Parathyroid adenoma (tissue), 2 donors: ENCODE measurements around the gene WDPCP.

Source experiments
- H2AFZ ChIP-seq: fragments of 300-600 bp; sonication (generic); one replicate; pipeline ENCODE4 v1.7.0; 2017; ENCODE audit warnings: antibody characterized with exemption, mild to moderate bottlenecking
- H3K27ac ChIP-seq: fragments of 300-600 bp; sonication (generic); one replicate; pipeline ENCODE4 v1.7.0; 2017
- H3K27me3 ChIP-seq: fragments of 300-600 bp; sonication (generic); one replicate; pipeline ENCODE4 v1.7.0; 2017; ENCODE audit warnings: low read length; ENCODE audit not compliant: control insufficient read depth, insufficient read depth
- H3K36me3 ChIP-seq: fragments of 300-600 bp; sonication (generic); one replicate; pipeline ENCODE4 v1.7.0; 2017; ENCODE audit warnings: low read length; ENCODE audit not compliant: control insufficient read depth, insufficient read depth
- H3K4me1 ChIP-seq: fragments of 300-600 bp; sonication (generic); one replicate; pipeline ENCODE4 v1.7.0; 2017; ENCODE audit warnings: control low read depth
- H3K4me2 ChIP-seq: fragments of 300-600 bp; sonication (generic); one replicate; pipeline ENCODE4 v1.7.0; 2017; ENCODE audit warnings: low read length
- H3K4me3 ChIP-seq: fragments of 300-600 bp; sonication (generic); one replicate; pipeline ENCODE4 v1.7.0; 2017; ENCODE audit warnings: low read depth, low read length
- H3K79me2 ChIP-seq: fragments of 300-600 bp; sonication (generic); one replicate; pipeline ENCODE4 v1.7.0; 2017; ENCODE audit warnings: control low read depth
- H3K9ac ChIP-seq: fragments of 300-600 bp; sonication (generic); one replicate; pipeline ENCODE4 v1.7.0; 2017; ENCODE audit warnings: mild to moderate bottlenecking
- H3K9me3 ChIP-seq: fragments of 300-600 bp; sonication (generic); one replicate; pipeline ENCODE4 v1.7.0; 2017; ENCODE audit warnings: low read length; ENCODE audit not compliant: control insufficient read depth
- TF ChIP-seq, protein P1 (sequence below): fragments of 300-600 bp; sonication (generic); IDR thresholded peaks from one replicate; pipeline ENCODE4 v1.7.0; 2017; ENCODE audit warnings: antibody characterized with exemption, mild to moderate bottlenecking
- donor health status: primary hyperparathyroidism.

Gene WDPCP

DNA sequence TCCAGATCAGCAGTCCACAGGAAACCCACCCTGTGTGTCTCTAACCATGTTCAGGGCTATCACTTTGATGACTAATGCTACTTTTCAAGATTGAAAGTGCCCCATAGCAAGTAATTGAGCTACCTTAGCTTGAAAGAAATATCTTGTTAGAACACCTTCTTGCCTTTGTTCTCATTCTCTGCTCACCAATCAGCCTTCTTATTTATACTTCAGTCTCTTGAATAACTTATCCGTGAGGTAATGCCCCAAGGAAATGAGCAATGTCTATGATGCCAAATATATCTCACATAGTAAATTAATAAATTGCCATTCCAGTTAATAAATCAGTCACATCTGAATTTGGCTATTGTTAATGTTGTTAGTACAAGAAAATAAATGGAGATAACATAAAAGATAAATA lies 141.6 kb downstream of the WDPCP start:
- no peak overlapping the region for H3K4me3 ChIP-seq

DNA sequence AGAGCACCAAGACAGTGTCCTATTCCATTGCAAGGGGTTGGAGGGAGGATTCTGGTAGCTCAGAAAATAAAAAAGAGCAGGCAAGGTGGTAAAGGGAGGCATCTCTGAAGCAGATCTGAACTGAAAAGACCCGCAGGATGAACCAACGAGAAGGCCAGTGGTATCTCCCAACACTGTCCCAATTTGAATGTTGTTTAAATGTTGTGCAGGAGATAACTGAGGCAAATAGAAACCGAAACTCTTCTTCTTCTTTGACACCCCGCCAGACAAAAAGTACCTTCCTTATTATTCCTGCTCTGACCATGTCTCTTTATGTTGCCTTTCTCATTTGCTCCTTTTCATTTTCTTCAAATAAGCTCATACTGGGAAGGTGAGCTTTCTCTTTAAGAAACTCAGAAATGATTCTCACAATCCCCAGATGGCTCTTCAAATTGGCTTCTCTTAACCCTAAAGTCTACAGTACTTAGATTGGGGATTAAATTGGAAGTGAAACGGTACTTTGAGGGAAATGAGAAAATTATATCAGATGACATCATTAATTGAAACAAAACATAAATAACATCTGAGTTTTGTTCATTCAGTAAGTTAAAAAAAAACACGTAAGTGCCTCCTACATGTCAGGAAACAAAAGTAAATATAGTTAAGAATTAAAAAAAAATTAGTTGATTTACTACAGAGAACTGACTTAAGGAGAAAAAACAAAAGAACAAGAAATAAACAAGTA lies 143.6 kb downstream of the WDPCP start:
- Histone ChIP-seq H3K27ac (no peak overlapping the region), H3K4me1 (no peaks in the 10 kb centered on the region), H3K9ac (no peak overlapping the region)

More for the DNA sequence above, 141.6 kb downstream of the WDPCP start:
- Histone ChIP-seq H3K79me2 (peaks cover 3% of the 10 kb centered on the region), H3K27me3 (no peaks in the 10 kb centered on the region), H3K4me2 (no peak overlapping the region), H3K9ac (no peak overlapping the region), H3K27ac (no peak overlapping the region), H3K9me3 (no peaks in the 10 kb centered on the region), H2AFZ (no peak overlapping the region), H3K36me3 (no peaks in the 10 kb centered on the region), H3K4me1 (no peaks in the 10 kb centered on the region)
- TF ChIP-seq, protein P1, sequence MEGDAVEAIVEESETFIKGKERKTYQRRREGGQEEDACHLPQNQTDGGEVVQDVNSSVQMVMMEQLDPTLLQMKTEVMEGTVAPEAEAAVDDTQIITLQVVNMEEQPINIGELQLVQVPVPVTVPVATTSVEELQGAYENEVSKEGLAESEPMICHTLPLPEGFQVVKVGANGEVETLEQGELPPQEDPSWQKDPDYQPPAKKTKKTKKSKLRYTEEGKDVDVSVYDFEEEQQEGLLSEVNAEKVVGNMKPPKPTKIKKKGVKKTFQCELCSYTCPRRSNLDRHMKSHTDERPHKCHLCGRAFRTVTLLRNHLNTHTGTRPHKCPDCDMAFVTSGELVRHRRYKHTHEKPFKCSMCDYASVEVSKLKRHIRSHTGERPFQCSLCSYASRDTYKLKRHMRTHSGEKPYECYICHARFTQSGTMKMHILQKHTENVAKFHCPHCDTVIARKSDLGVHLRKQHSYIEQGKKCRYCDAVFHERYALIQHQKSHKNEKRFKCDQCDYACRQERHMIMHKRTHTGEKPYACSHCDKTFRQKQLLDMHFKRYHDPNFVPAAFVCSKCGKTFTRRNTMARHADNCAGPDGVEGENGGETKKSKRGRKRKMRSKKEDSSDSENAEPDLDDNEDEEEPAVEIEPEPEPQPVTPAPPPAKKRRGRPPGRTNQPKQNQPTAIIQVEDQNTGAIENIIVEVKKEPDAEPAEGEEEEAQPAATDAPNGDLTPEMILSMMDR = no peak

DNA sequence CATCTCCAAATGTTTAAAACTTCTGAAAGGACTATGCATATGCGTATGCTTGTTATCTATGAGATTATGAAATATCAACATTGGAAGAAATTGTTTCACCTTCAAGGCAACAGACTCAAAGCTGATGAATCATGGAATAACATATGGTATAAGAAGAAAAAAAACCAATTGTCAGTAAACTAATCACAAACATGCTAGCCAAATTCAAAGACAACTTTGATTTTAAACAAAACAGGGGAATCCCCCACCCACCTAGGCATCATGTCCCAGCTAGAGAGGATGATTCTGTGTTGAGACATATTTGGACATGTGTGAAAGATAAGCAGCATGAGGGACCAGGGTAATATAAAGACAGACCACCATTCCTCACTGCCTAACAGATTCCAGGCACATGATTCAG lies 147.7 kb downstream of the WDPCP start:
- TF ChIP-seq, protein P1 = no peak
- H3K4me1 ChIP-seq = no peaks in the 10 kb centered on the region
- H3K9ac ChIP-seq = no peak overlapping the region
- no peaks in the 10 kb centered on the region for H3K36me3 ChIP-seq
- H2AFZ ChIP-seq = no peak overlapping the region
- no peak overlapping the region for H3K27ac ChIP-seq
- no peaks in the 10 kb centered on the region for H3K79me2 ChIP-seq
- H3K4me3 ChIP-seq = no peak overlapping the region
- no peaks in the 10 kb centered on the region for H3K27me3 ChIP-seq
- no peak overlapping the region for H3K4me2 ChIP-seq
- no peaks in the 10 kb centered on the region for H3K9me3 ChIP-seq

More for the DNA sequence above, 143.6 kb downstream of the WDPCP start:
- TF ChIP-seq, protein P1 = no peak
- H2AFZ ChIP-seq = no peak overlapping the region
- H3K9me3 ChIP-seq = no peaks in the 10 kb centered on the region
- H3K27me3 ChIP-seq = no peaks in the 10 kb centered on the region
- H3K36me3 ChIP-seq = no peaks in the 10 kb centered on the region
- H3K4me3 ChIP-seq = no peak overlapping the region
- no peak overlapping the region for H3K4me2 ChIP-seq
- no peaks in the 10 kb centered on the region for H3K79me2 ChIP-seq

DNA sequence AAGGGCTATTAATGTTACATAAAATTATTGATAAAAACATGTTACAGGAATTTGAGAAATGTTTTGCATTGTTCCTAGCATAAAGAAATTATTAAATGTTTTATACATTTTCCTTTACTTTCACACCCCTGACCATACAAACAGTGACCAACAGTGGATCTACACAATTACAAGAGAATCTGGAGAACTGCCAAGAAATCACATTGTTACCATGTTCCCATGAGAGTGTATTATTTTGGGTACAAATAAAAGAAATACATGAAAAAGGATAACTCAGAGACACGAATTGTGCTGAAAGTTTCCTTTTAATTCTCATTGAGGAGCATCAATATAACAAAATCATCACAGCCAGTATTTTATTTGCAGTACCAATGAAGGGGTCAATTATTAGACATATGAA lies 150.1 kb downstream of the WDPCP start:
- Histone ChIP-seq H3K79me2 (no peaks in the 10 kb centered on the region), H3K36me3 (no peaks in the 10 kb centered on the region), H3K4me3 (no peak overlapping the region), H3K9me3 (no peaks in the 10 kb centered on the region), H3K27ac (no peak overlapping the region), H3K4me2 (no peak overlapping the region), H3K4me1 (no peaks in the 10 kb centered on the region), H3K27me3 (no peaks in the 10 kb centered on the region), H2AFZ (no peak overlapping the region), H3K9ac (no peak overlapping the region)
- TF ChIP-seq, protein P1 = no peak

DNA sequence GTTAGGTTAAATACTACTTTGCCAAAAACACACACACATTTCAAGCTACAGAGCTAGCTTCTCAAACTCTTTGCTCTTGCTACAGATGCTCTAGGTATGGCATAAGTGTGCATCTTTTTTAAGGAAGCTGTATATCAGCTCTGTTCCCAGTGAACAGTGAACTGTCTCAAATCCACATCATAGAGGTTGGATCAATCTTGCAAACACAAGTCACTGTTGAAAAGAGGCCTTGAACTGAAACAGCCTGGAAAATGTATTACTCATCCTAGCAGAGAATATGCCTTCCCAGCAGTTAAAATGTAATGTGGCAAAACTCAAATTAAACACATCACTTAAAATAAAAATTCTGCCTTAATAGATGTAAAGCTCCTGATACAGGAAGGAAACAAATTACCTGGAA lies 151.8 kb downstream of the WDPCP start:
- no peak overlapping the region for H2AFZ ChIP-seq
- no peaks in the 10 kb centered on the region for H3K4me1 ChIP-seq
- TF ChIP-seq, protein P1 = no peak
- H3K4me2 ChIP-seq = no peak overlapping the region
- no peaks in the 10 kb centered on the region for H3K36me3 ChIP-seq
- no peak overlapping the region for H3K9ac ChIP-seq
- H3K9me3 ChIP-seq = no peaks in the 10 kb centered on the region
- no peak overlapping the region for H3K27ac ChIP-seq
- no peaks in the 10 kb centered on the region for H3K79me2 ChIP-seq
- H3K27me3 ChIP-seq = no peaks in the 10 kb centered on the region
- H3K4me3 ChIP-seq = no peak overlapping the region
